ENCODE measurements around the gene TRIM31. TPM values are rescaled to one million over a fixed set of nuclear protein-coding genes. Genes with fewer than 3 reads are reported as not detected.

TRIM31 gene
- total RNA-seq, 1 donor from 2014 or later = not detected

DNA sequence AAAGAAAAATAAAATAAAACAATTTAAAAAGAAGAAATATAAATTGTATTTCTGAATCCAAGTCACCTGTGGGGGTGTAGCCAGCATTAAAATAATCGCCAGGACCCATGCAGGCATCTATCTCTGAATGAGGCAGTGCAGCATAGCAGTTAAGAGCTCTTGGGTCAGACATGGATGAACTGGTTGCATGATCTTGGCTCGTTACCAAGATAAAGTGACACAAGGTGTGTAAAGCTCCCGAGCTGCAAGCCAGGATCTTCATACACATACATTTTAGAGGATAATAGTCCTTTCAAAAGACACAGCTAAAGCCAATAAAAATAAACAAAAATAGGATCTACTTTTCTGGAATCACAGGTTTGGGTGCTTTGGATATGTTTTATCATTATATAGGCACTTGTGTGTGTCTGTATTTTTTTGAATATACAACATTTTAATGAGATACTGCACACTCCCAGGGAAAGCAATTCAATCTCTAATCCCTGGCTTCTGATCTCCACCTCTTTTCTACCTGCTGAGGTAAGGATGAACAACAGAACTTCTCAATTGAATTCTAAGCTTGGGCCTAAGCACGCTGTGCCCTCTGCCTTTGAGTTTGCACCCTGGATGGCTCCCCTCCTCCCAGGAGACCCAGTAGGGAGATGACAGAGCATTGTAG, 39.3 kb upstream of the TRIM31 start:
- no peak overlapping the region for H3K27ac Mint-ChIP-seq
- DNase-seq (ENCODE audit: low spot score, unreplicated experiment) = no peak
- no peaks in the 10 kb centered on the region for H3K36me3 Mint-ChIP-seq (ENCODE audit: insufficient read depth)
- no peak for TF ChIP-seq CTCF (IDR thresholded peaks at IDR 0.05; ENCODE audit: unreplicated experiment)
- no peaks in the 10 kb centered on the region for H3K4me1 Mint-ChIP-seq (ENCODE audit: low read depth)
- H3K27me3 Mint-ChIP-seq = peaks cover 55% of the 10 kb centered on the region
- no peak overlapping the region for H3K4me3 Mint-ChIP-seq (ENCODE audit: low read depth)
- no peaks in the 10 kb centered on the region for H3K9me3 Mint-ChIP-seq (ENCODE audit: low read depth)

DNA sequence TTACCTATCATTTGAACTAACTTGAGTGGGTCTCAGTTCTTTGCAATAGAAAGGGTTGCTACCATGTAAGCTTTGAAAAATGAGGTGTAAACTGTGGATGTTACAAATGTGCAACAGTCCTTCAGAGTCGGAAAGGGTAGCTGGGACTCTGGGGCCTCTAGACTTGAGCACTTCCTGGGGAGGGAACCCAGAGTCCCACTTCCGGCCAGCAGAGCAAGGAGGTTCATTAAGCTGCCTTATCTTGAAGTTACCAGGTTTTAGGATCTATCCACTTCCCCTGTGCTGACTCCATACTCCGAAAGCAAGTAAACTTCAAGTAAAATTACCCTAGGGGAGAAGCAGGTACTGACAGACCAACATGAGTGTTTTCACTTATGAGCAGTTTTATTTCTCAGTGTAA, 38.7 kb upstream of the TRIM31 start:
- Mint-ChIP-seq H3K9me3 (ENCODE audit: low read depth) (no peaks in the 10 kb centered on the region), H3K27ac (no peak overlapping the region), H3K4me1 (ENCODE audit: low read depth) (no peaks in the 10 kb centered on the region), H3K27me3 (peaks cover 55% of the 10 kb centered on the region), H3K36me3 (ENCODE audit: insufficient read depth) (no peaks in the 10 kb centered on the region), H3K4me3 (ENCODE audit: low read depth) (no peak overlapping the region)
- TF ChIP-seq CTCF (IDR thresholded peaks at IDR 0.05; ENCODE audit: unreplicated experiment) = no peak
- DNase-seq (ENCODE audit: low spot score, unreplicated experiment) = no peak

DNA sequence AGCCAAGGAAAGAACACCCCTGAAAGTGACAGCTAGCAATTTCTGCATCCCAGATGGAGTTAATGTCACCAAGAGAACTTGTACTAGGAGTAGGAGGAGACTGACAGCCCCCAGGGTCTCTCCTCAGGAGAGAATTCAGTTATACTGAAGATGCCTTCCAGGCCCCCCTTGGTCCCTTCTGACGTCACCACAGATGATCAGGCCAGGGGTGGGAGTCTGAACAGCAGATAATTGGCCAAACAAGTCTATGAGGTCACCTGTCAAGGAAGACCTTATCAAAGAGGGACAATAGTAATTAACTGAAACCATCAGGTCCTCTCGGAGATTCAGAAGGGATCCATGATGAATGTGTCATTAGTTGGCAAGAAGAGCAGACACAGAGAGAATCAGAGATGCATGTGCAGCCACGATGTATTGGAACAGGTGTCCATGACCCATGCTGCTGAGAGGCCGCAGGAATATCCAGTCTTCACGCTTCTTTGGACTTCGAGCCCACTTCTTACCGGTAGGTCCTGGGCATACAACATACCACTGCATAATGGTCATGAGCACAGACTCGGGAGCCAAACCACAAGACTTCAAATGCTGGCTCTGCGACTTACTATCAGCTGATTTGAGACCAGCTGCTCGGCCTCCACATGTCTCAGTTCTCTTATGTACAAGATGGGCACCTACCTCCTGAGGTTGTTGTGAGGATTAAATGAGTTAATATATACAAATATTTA, 37.9 kb upstream of the TRIM31 start:
- Mint-ChIP-seq H3K9me3 (ENCODE audit: low read depth) (no peaks in the 10 kb centered on the region), H3K4me3 (ENCODE audit: low read depth) (no peak overlapping the region), H3K36me3 (ENCODE audit: insufficient read depth) (no peaks in the 10 kb centered on the region), H3K27ac (no peak overlapping the region), H3K27me3 (peaks cover 53% of the 10 kb centered on the region), H3K4me1 (ENCODE audit: low read depth) (no peaks in the 10 kb centered on the region)
- TF ChIP-seq CTCF (IDR thresholded peaks at IDR 0.05; ENCODE audit: unreplicated experiment) = no peak
- no peak for DNase-seq (ENCODE audit: low spot score, unreplicated experiment)

DNA sequence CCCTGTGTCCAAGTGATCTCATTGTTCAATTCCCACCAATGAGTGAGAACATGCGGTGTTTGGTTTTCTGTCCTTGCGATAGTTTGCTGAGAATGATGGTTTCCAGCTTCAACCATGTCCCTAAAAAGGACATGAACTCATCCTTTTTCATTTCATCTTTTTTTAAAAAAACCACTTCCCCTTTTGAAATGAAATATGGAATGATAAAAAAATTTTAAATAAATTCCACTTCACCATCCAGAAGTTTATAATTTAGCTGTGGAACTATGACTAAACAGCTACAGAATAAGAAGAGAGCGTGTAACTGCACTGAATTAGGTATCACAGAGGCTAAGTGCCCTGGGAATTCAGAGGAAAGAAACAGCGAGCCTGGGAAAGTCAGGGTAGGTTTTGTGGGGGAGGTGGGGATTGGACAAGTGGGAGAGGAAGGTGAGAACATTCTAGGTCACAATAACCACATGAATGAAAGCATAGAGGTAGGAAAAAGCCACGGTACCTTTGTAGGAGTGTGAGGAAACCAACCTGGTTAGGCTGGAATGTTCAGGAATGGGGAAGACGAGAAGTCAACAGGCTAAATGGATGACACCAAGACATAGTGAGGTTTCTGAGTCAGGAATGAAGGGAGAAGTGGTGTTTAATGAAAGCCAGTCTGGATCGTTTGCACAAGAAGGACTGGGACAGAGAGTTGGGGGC, 37.1 kb upstream of the TRIM31 start:
- TF ChIP-seq CTCF (IDR thresholded peaks at IDR 0.05; ENCODE audit: unreplicated experiment) = no peak
- no peak overlapping the region for H3K27ac Mint-ChIP-seq
- H3K4me3 Mint-ChIP-seq (ENCODE audit: low read depth) = no peak overlapping the region
- H3K27me3 Mint-ChIP-seq = peaks cover 55% of the 10 kb centered on the region
- no peaks in the 10 kb centered on the region for H3K9me3 Mint-ChIP-seq (ENCODE audit: low read depth)
- no peak for DNase-seq (ENCODE audit: low spot score, unreplicated experiment)
- no peaks in the 10 kb centered on the region for H3K36me3 Mint-ChIP-seq (ENCODE audit: insufficient read depth)
- no peaks in the 10 kb centered on the region for H3K4me1 Mint-ChIP-seq (ENCODE audit: low read depth)

- Mint-ChIP-seq H3K9me3 (ENCODE audit: low read depth) (no peaks in the 10 kb centered on the region), H3K27ac (no peak overlapping the region), H3K4me1 (ENCODE audit: low read depth) (no peaks in the 10 kb centered on the region), H3K27me3 (peaks cover 55% of the 10 kb centered on the region), H3K36me3 (ENCODE audit: insufficient read depth) (no peaks in the 10 kb centered on the region), H3K4me3 (ENCODE audit: low read depth) (no peak overlapping the region)
- TF ChIP-seq CTCF (IDR thresholded peaks at IDR 0.05; ENCODE audit: unreplicated experiment) = no peak
- no peak for DNase-seq (ENCODE audit: low spot score, unreplicated experiment)
These were observed 36.3 kb upstream of the TRIM31 start for GRCh38 chr6:30149234-30149633.
